GM18499 (cell line): ENCODE data around the gene FAM83G.

Experiments
- ATAC-seq: cut with Tn5 transposase; IDR thresholded peaks from one replicate; pipeline ENCODE4 v1.9.1; 2021; ENCODE audit warnings: moderate number of reproducible peaks; ENCODE audit not compliant: insufficient read depth, unreplicated experiment

The FAM83G gene

GRCh38 chr17:18991531-18992315 lies 12.8 kb downstream of the FAM83G start:
- no peak for ATAC-seq

DNA sequence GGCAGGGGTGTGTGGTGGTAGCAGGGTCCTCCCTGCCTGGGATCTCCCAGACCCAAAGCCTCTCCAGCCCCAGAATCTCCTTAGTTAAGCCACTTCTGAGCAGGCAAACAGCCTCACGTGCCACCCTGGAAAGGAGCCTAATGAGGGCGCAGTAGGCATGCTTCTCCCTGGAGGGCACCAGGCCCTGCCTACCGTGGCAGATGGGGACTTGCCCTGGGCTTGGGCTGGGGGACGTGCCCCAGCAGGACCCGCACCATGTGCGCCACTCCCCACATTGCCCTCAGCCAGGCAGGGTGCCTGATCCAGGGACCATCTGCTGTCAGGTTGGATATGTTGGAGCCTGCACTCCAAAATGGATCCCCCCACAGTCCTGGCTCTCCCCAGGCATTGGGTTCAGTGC lies 14.2 kb downstream of the FAM83G start:
- no peak for ATAC-seq

DNA sequence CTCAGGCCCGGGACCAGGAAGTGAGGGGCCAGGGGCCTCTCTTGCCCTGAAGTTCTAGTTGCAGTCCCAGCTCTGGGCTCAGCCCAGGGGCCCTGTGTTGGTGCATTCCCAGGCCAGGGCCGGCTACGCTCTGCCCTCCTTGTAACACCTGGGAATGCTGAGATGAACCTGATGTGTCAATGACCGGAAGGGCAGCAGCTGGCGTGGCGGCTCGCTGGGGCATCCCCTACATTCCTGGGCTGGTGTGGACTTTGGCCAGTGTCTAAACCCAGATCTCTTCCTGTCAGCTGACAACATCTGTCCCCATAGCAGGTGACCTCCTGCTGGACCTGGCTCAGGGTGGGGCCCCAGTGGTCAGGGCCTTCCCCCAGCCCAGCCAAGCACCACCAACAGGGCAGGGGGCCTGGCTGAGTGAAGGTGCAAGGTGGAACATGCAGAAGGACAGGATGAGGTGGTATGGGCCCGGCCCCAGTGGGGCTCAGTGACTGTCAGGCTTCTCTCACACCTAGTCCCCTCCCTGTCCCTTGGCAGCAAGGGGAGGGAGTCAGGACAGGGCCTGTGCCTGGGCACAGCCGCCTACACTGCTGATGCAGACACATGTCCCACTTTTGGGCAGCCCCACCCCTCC lies 15.9 kb downstream of the FAM83G start:
- no peak for ATAC-seq

GRCh38 chr17:18987862-18988545 lies 16.6 kb downstream of the FAM83G start:
- ATAC-seq, result no peak

GRCh38 chr17:18987230-18987610 lies 17.3 kb downstream of the FAM83G start:
- ATAC-seq, result no peak

DNA sequence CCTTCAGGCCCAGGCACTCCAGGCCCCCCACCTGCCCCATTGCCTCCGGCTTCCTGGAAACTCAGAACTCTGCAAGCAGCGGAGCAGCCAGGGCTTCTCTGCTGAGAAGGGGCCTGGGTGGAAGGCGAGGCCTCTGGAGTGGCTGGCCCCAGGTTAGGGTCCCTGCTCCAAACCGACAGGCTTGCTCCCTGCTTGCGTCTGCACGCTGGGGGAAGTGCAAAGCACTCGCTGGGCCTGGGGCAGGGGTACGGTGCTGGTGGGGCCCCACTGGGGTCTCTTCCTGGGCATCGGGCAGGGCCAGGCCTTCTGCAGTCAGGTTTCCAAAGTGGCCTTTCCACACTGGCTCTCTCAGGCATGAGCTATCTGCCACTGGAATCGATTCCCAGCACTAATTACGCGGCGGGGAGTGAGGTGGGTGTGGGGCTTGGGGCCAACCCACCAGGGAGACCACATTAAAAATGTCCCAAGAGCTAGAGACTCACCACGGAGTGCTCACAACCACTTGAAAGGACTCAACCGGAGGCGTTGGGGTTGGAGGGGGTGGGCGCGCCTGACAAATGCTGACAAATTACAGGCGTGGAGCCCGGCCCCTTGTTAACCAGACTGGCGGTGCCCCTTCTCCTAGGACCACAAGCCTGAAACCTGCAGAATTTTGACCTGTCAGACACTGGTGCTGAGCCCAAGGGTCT lies 17.9 kb downstream of the FAM83G start:
- ATAC-seq, result no peak

- ATAC-seq, result no peak
Measured at GRCh38 chr17:18985475-18985874, 19.1 kb downstream of the FAM83G start.

DNA sequence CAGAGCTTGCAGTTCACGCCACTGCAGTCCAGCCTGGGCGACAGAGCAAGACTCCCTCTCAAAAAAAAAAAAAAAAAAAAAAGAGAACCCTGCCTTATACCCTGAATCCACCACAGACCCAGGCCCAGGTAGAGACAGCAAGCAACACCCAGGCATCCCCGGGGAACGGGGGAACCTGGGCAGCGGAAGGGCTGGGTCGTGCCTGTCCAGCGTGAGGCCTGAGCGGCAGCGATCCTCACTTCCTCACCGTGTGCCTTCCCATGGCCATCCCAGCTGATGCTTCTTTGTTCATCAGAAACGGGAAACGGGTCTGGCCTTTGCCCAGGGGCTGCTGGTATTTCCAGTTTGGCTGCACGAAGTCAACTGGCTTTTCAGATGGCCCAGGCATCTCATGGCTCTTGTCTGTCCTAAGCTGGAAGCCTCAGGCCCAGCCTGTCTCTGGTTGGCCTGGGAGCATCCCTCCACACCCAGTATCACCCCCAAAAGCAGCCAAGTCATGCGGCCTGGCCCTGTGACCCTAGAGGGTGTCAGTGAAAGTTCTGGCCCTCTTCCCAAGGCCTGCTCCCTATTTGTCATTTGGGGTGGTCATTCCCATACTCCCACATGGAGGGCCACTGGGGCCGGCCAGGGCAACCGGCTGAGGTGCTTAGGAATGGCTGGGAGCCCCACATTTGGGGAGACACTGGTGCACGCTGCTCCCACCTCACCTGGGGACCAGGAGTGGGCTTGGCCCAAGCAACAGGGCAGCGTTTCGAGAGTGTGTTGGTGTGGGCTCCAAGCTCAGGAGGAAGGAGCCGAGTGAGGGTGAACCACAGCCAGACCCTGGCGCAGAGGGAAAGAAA lies 20.1 kb downstream of the FAM83G start:
- no peak for ATAC-seq

GRCh38 chr17:18981642-18982424 lies 22.7 kb downstream of the FAM83G start:
- no peak for ATAC-seq

DNA sequence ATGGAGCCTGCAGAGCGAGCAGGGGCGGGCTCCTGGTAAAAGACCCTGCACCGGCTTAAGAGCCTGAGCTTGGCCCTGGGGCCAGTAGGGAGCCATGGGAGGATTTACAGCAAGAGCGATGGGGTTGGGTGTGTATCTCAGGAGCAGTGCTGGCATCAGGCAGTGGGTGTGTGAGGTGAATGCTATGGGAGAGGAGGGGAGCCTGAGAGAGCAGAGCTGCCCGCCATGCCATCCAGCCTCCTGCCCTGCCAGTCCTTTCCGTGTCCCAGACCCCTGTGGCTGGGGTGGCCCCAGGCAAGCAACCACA lies 23.3 kb downstream of the FAM83G start:
- ATAC-seq, result no peak

DNA sequence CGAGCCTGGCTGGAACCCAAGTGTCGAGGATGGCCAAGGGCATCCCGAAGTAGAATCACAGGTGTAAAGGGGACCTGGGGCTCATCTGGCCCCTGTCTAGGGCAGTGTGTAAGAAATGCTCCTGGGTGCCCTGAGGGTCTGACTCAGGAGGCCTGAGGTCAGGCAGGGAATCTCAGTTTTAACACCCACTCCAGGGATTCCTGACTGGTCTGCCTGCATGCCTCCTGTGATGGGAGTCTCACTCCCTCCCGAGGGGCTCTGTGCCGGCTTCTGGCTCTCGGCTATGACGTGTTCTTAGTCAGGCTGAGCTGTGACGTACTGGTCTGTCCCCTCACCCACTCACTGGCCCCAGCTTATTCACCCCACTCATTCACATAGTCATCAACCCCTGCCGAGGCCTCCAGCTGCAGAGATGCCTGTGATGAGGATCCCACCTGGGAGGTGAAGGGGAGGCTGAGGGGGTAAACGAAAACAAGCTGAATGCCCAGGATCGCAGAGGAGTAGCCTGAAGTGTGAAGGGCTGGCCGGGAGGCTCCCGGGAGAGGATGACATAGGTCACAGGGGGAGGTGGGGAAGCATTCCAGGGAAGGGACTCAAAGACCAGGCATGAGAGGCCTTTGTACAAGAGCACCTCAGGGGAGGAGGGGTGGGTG lies 23.8 kb downstream of the FAM83G start:
- ATAC-seq, result no peak

DNA sequence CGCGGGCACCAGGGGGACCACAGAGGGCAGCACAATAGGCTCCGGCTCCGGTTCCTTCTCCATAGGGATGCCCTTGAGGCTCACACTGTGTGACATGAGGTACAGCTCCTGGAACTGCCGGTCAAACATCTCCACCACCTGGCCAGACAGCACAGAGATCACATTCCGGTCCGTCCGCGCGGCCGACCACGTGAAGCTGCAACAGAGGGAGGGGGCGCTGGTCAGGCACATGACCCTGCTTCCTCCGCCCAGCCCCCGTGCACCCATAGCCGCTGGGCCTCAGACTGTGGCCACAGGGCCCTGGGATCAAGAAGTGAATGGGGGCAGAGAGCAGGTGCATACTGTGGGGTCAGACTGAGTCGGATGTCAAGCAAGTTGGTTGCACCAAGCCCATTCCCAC lies 25.9 kb downstream of the FAM83G start:
- ATAC-seq, result no peak

DNA sequence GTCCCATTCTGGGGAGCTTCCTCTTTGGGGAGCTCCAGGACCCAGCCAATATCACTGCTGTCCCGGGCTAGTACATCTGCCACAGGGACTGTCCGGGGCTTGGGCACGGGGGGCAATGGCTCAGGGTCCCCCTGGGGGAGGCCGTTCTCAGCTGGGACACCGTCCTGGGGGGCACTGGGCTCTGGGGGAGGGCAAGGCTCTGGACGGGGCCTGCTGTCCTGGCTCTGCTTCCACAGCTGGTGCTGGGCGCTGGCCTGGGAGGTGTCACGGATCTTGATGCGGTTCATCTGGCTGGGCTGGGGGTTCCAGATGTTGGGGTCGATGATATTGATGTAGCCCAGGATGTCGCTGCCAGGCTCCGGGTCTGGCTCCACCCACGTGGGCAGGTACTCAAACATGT lies 26.5 kb downstream of the FAM83G start:
- no peak for ATAC-seq

- ATAC-seq, result no peak
Measured at GRCh38 chr17:18977646-18978045, 26.9 kb downstream of the FAM83G start.

GRCh38 chr17:18977021-18977420 lies 27.5 kb downstream of the FAM83G start:
- no peak for ATAC-seq

- no peak for ATAC-seq
Measured at GRCh38 chr17:18976201-18976600, 28.4 kb downstream of the FAM83G start.

- ATAC-seq, result no peak
Measured at GRCh38 chr17:18975597-18975996, 29.0 kb downstream of the FAM83G start.

DNA sequence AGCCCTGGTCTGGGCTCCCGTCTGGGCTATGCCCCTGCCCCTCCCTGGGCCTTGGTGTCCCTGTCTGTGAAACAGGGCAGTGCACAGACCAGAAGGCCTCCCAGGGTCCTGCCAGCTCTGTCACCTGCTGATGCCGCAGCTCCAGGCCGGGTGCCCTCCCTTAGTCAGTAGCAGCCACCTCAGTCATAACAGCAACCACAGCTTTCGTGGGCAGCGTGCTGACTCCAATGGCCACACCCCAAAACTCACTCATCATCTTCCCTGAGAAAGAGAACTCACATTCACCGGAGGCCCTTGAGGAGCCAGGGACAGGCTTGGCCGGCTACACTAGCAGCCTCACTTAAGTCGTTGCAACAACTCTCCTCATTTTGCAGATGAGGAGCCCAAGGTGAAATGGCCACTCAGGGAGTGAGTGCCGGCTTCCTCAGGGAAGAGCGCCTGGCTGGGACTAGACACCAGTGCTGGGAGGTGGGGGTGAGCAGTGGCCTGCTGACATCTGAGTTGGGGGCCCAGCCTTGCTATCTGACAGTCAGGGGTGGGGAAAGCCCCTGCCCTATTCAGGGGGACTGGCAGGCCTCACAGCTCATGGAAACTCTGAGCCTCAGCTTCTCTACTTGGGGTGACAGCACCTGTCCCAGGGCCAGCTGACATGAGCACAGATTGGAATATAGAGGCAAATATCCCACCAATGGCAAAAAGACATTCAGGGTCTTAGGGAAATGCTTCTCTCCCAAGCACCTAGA lies 30.0 kb downstream of the FAM83G start:
- ATAC-seq, result no peak
